ENCODE measurements around the gene ALDH3B1.

ALDH3B1 gene

GRCh38 chr11:68044145-68044813 is 34.2 kb downstream of the ALDH3B1 start:
- no peak for DNase-seq (ENCODE audit: low read depth)

- DNase-seq (ENCODE audit: low read depth), result no peak
Observed at GRCh38 chr11:68044898-68045351, 34.8 kb downstream of the ALDH3B1 start.

GRCh38 chr11:68047437-68048290 is 37.5 kb downstream of the ALDH3B1 start:
- DNase-seq (ENCODE audit: low read depth), result no peak

- no peak for DNase-seq (ENCODE audit: low read depth)
Observed at GRCh38 chr11:68048681-68049508, 38.8 kb downstream of the ALDH3B1 start.

DNA sequence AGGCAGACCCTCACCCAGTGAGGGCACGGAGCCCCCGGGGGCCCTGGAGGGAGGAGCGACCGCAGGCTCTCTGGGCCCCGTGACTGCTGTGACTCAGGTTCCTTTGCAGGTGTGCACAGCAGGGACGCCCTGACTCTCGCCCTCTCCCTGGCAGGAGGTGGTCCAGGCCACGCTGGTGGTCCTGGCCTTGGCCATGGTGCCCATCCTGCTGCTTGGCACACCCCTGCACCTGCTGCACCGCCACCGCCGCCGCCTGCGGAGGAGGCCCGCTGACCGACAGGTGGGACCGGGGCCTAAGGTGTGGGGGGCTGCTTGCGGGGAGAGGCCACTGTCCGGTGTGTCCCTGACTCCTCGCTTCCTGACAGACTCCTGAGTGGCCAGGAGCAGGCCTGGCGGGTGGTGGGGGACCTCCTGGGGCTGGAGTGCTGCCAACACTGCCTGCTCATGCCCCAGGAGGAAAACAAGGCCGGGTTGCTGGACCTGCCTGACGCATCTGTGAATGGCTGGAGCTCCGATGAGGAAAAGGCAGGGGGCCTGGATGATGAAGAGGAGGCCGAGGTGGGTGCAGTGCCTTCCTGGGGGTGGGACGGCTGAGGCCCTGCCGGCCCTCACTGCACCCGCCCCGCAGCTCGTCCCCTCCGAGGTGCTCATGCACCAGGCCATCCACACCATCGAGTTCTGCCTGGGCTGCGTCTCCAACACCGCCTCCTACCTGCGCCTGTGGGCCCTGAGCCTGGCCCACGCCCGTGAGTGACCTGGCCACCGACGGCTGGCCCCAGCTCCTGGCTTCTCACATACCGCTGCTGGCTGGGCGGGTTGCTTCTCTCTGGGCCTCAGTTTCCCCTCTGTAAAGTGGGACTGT is 39.6 kb downstream of the ALDH3B1 start:
- DNase-seq (ENCODE audit: low read depth), result no peak

DNA sequence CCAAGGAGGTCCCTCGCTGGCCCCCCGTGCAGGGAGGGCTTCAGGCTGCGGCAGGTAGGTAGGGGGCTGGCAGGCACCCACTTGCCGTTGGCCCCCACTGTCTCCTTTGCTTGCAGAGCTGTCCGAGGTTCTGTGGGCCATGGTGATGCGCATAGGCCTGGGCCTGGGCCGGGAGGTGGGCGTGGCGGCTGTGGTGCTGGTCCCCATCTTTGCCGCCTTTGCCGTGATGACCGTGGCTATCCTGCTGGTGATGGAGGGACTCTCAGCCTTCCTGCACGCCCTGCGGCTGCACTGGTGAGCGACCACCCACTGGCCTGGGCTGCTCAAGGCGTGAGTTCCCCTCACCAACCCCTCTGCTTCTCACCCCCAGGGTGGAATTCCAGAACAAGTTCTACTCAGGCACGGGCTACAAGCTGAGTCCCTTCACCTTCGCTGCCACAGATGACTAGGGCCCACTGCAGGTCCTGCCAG is 40.3 kb downstream of the ALDH3B1 start:
- no peak for DNase-seq (ENCODE audit: low read depth)

GRCh38 chr11:68051191-68052136 is 41.3 kb downstream of the ALDH3B1 start:
- no peak for DNase-seq (ENCODE audit: low read depth)

DNA sequence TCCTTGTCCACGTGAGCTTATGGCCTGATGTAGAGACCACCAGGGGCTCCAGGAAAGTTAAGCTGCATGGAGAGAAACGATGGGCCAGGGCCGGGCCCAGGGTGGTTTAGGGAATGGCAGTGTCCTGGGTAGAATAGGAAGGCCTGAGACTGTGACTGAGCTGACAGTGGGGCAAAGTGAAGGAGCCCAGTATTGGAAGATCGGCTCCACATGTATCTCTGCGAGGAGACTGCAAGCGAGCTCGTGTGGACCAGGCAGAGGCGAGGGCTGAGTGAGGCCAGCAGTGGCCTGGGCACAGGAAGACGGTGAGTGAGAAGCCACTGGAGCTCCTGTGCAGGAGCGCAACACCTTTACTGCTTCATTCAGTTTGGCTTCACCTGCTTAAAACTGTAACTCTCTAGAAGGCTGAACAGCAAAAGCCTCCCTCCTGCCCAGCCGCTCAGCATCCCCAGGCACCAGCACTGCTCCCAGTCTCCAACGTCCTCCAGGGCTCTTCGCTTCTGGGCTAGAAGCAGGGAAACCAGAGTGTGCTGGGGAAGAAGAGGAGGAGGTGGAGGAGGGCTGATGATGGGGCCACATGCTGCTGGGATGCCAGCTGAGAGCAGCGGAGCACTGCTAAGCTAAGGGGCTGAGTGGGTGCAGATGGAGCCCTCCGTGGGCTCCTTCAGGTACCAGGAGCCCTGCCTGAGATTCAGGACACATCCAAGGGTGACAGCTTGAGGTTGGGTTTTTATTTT is 42.2 kb downstream of the ALDH3B1 start:
- no peak for DNase-seq (ENCODE audit: low read depth)

- DNase-seq (ENCODE audit: low read depth), result no peak
Observed at GRCh38 chr11:68053117-68053516, 43.0 kb downstream of the ALDH3B1 start.

DNA sequence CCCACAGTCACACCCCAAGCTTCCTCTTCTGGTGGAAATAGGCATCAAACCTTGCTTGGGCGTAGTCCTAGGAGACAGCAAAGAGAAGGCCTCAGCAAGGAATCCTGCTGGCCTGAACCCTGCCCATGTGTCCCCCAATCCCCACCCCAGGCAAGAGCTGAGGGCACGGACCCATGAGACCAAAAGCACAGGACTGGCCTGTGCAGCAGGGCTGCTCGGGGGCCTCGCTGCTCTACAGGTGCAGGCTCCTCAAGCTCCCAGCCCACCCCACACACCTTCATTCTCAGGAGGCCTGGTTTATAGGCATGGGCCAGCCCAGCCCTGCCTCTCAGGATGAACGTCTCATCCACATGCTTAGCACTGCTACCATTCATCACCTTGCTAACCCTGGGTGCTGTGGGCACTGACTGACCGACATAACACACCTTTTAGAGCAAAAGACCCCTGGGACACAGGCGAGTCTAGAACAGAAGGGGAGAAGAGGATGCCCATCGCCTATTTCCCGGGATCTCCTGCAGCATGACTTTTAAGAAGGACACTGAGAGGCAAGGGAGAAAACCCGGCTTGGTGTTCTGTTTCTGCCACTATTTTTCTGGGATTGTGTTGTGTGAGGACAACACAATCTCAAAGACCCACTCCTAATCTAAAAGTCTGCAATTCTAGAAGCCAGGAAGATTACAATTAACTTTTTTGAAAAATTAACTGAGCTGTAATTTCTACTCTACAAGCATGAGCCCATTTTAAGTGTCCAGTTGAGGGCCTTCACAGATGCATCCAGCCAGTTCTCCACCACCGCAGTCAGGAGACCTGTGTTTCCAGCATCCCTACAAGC is 44.1 kb downstream of the ALDH3B1 start:
- no peak for DNase-seq (ENCODE audit: low read depth)

DNA sequence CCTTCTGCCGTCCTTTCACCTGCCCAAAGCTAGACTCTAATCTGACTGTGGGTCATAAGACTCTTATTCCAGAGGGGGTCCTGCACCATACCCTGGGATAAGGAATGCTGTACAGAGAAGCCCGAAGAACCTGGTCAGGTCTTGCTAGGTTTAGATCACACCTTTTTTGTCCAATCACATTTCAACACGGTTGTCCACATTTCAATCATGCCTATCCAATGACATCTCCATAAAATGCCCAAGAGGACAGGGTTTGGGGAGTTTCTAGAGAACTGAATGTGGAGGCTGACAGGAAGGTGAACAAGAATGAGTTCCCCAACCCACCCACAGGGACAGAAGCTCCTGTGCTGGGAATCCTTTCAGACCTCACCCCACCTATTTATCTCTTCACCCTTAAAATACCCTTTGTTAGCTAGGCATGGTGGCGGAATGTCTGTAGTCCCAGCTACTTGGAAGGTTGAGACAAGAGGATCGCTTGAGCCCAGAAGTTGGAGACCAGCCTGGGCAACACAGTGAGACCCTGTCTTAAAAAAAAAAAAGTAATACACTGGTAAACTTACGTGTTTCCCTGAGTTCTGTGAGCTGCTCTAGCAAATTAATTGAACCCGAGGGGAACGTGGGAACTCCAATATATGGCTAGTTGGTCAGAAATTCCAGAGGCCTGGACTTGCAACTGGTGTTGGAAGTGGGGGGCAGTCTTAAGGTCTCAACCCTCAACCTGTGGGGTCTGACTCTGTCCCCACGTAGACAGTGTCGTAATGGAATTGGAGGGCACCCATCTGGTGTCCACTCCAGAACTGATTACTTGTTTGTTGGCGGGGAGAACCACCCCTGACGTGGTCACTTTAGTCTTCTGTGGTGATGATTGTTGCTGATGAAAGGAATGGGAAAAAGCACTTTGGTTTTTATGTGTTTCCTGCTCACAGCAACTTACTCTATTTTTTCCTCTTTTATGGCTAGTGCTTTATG is 46.5 kb downstream of the ALDH3B1 start:
- no peak for DNase-seq (ENCODE audit: low read depth)

GRCh38 chr11:68057807-68058206 is 47.7 kb downstream of the ALDH3B1 start:
- no peak for DNase-seq (ENCODE audit: low read depth)

- no peak for DNase-seq (ENCODE audit: low read depth)
Observed at GRCh38 chr11:68061508-68061907, 51.4 kb downstream of the ALDH3B1 start.

DNA sequence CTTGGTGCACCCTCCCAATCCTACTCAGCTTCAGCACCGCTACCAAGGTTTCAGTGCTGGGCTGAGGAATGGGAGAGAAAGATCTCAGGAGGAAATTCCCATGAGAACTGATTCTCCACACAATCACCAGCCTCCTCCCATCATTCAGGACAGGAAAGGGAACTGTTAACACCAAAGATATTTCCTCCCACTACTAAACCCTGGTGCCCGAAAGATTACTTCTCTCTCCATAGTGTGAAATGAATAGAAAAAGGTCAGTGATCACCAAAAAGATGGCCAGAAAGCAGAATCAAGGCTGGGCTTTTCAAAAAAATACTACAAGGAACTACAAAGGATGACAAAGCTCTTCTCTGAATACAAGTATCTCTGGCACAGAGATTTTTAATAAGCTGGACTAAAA is 54.8 kb downstream of the ALDH3B1 start:
- DNase-seq (ENCODE audit: low read depth), result no peak

DNA sequence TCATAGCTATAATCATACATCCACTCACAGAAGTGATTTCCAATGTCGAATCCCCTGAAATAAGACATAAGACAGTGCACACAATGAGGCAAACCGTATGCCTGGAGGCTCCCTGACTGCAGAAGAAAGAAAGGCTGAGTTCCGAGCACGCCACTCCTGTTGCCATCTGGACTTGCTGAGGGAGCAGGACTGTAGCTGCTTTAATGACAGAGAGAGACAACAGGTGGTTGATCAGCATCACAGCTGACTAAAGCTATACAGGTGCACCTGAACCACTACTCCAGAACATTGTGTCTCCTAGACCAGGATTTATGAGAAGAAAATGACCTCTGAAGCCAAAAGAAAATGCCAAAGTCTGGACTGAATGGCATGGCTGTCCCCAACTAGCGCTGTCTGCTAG is 55.7 kb downstream of the ALDH3B1 start:
- no peak for DNase-seq (ENCODE audit: low read depth)

GRCh38 chr11:68066742-68067141 is 56.6 kb downstream of the ALDH3B1 start:
- DNase-seq (ENCODE audit: low read depth), result no peak

GRCh38 chr11:68067991-68068390 is 57.9 kb downstream of the ALDH3B1 start:
- DNase-seq (ENCODE audit: low read depth), result no peak
